ENCODE results near the gene IQCB1. TPM values are rescaled to one million over a fixed set of nuclear protein-coding genes. Genes with fewer than 3 reads are reported as not detected.
"Not testable (repeated sequence)": the region's sequence is repeated elsewhere in the genome, so short reads cannot be mapped to it uniquely, and the experiment has no call there.

IQCB1 gene
- total and polyA plus RNA-seq, 9 of the 15 experiments (the other 6 are each of a cell fraction or from before 2014, with no cell fraction given): 21.1 to 38.1 (median 27.5) TPM

DNA sequence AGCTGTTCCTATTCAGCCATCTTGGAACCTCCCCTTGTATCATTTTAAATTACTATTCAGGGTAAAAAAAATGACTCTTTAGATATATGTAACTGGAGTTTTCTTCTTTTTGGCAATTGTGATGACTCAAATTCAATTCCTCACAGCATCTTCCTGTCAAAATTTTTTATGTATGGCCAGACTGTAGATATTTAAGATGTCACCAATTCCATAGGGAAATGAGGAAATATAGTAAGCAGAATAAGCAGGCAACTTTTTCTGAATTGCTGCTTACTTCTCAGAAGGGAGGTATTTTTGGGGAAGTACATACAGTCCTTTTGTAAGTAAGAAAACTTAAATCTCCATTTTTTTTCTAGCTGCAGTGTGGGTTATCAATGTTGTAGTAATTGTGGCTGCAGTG is 28.9 kb upstream of the IQCB1 start:
- FAIRE-seq (no peak), ATAC-seq (no peak), DNase-seq (ENCODE audit: extremely low read depth in 1 of 4, low spot score in 3 of 4) (no peak)
- Histone ChIP-seq H4K20me1 (replicated peaks; ENCODE audit: control insufficient read depth, insufficient read depth, low read length) (no peaks in the 10 kb centered on the region), H3K9me1 (ENCODE audit: control insufficient read depth, insufficient read depth, low read length) (no peaks in the 10 kb centered on the region), H3K9me3 (replicated peaks; ENCODE audit: control insufficient read depth, insufficient read depth, low read depth, low read length) (no peaks in the 10 kb centered on the region), H3K4me1 (replicated peaks in 1 of 2; ENCODE audit: control insufficient read depth in 2 of 2, insufficient read depth in 2 of 2, low read length in 2 of 2) (no peaks in the 10 kb centered on the region), H3K36me3 (ENCODE audit: control insufficient read depth, insufficient read depth, low read length) (no peaks in the 10 kb centered on the region), H3K79me2 (ENCODE audit: control insufficient read depth, insufficient read depth, low read length) (no peaks in the 10 kb centered on the region), H2AFZ (ENCODE audit: low read depth, low read length) (no peak overlapping the region), H3K9ac (ENCODE audit: insufficient read depth in 1 of 2, low read depth in 2 of 2, low read length in 2 of 2) (no peak overlapping the region), H3K4me2 (ENCODE audit: insufficient read depth, low read length) (no peak overlapping the region), H3K4me3 (no peak overlapping the region), H3K27ac (ENCODE audit: extremely low read depth, low read depth, low read length) (no peak overlapping the region), H3K27me3 (ENCODE audit: control insufficient read depth in 2 of 2, insufficient read depth in 2 of 2, low read length in 2 of 2) (no peaks in the 10 kb centered on the region)
- CTCF ChIA-PET (ENCODE audit: low intra/inter-chr PET ratio): no interaction called here
- intact Hi-C loops (cut with micrococcal nuclease): no loop called here
- no TSS peak for BruUV-seq (replicated peaks)
- in situ Hi-C loops (cut with MboI): no loop called here
- POLR2A ChIA-PET: interaction anchor here (0.7 kb wide), 1 partner anchor 386 kb away, joined by 4 read pairs; no protein-coding TSS in a partner anchor
- no peak for TF ChIP-seq TBP (optimal IDR thresholded peaks at IDR 0.05; ENCODE audit: low read depth, low read length)
- TF ChIP-seq PML (IDR thresholded peaks at IDR 0.05; ENCODE audit: low read length): no peak
- TF ChIP-seq MXI1 (IDR thresholded peaks at IDR 0.05; ENCODE audit: low read depth, low read length): no peak
- no peak for TF ChIP-seq ADNP (tag; IDR thresholded peaks at IDR 0.05)
- no peak for TF ChIP-seq HOXB6 (CRISPR knock-in tag; IDR thresholded peaks at IDR 0.05; ENCODE audit: borderline replicate concordance)
- no peak for TF ChIP-seq MAFG (tag; conservative IDR thresholded peaks at IDR 0.05)
- TF ChIP-seq GTF2A2 (tag; IDR thresholded peaks at IDR 0.05): no peak
- no peak for TF ChIP-seq ZFP30 (CRISPR knock-in tag; IDR thresholded peaks at IDR 0.05; ENCODE audit: borderline replicate concordance)
- no peak for TF ChIP-seq TOE1 (IDR thresholded peaks at IDR 0.05; ENCODE audit: borderline replicate concordance)
- TF ChIP-seq TOE1 (CRISPR knock-in tag; IDR thresholded peaks at IDR 0.05; ENCODE audit: borderline replicate concordance, low read depth): no peak

DNA sequence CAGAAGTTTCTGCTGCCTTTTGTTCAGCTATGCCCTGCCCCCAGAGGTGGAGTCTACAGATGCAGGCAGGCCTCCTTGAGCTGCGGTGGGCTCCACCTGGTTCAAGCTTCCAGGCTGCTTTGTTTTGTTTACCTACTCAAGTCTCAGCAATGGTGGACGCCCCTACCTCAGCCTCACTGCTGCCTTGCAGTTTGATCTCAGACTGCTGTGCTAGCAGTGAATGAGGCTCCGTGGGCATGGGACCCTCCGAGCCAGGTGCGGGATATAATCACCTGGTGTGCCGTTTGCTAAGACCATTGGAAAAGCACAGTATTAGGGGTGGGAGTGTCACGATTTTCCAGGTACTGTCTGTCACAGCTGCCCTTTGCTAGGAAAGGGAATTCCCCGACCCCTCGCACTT is 28.4 kb upstream of the IQCB1 start:
- H3K9me3 ChIP-seq (replicated peaks; ENCODE audit: control insufficient read depth, insufficient read depth, low read depth, low read length); H4K20me1 ChIP-seq (replicated peaks; ENCODE audit: control insufficient read depth, insufficient read depth, low read length); intact Hi-C loops (cut with micrococcal nuclease); H3K4me1 ChIP-seq (replicated peaks in 1 of 2; ENCODE audit: control insufficient read depth in 2 of 2, insufficient read depth in 2 of 2, low read length in 2 of 2); in situ Hi-C loops (cut with MboI); H3K36me3 ChIP-seq (ENCODE audit: control insufficient read depth, insufficient read depth, low read length); H3K9ac ChIP-seq (ENCODE audit: insufficient read depth in 1 of 2, low read depth in 2 of 2, low read length in 2 of 2); CTCF ChIA-PET (ENCODE audit: low intra/inter-chr PET ratio); H3K9me1 ChIP-seq (ENCODE audit: control insufficient read depth, insufficient read depth, low read length); H3K4me2 ChIP-seq (ENCODE audit: insufficient read depth, low read length); ATAC-seq; BruUV-seq (replicated peaks); H2AFZ ChIP-seq (ENCODE audit: low read depth, low read length); H3K79me2 ChIP-seq (ENCODE audit: control insufficient read depth, insufficient read depth, low read length); FAIRE-seq; H3K27me3 ChIP-seq (ENCODE audit: control insufficient read depth in 2 of 2, insufficient read depth in 2 of 2, low read length in 2 of 2); H3K27ac ChIP-seq (ENCODE audit: extremely low read depth, low read depth, low read length); DNase-seq (ENCODE audit: extremely low read depth in 1 of 4, low spot score in 3 of 4); H3K4me3 ChIP-seq; POLR2A ChIA-PET: not testable (repeated sequence)
- 46% methylated on average over 9 of the region's 9 CpGs for WGBS (ENCODE audit: insufficient coverage, low coverage, missing lambda C conversion rate)

Data from K562 (cell line).